Activated naive CD4-positive, alpha-beta T cell treated with anti-CD3 and anti-CD28 coated beads, Interleukin-2, amount 50 U/mL, for 24 hours (primary cell): ENCODE results near the gene DSCAM.

Experiments used
- H3K27ac Mint-ChIP-seq: one replicate; pipeline ENCODE4 v1.8.0; 2021; ENCODE audit warnings: mild to moderate bottlenecking, mixed read lengths
- H3K27me3 Mint-ChIP-seq: one replicate; pipeline ENCODE4 v1.8.0; 2021; ENCODE audit warnings: mixed read lengths
- H3K36me3 Mint-ChIP-seq: one replicate; pipeline ENCODE4 v1.8.0; 2021; ENCODE audit warnings: mixed read lengths
- H3K4me1 Mint-ChIP-seq: one replicate; pipeline ENCODE4 v1.8.0; 2021; ENCODE audit warnings: mixed read lengths
- H3K4me3 Mint-ChIP-seq: one replicate; pipeline ENCODE4 v1.8.0; 2021; ENCODE audit warnings: mild to moderate bottlenecking, mixed read lengths
- H3K9me3 Mint-ChIP-seq: one replicate; pipeline ENCODE4 v1.8.0; 2021; ENCODE audit warnings: mixed read lengths

Gene DSCAM

DNA sequence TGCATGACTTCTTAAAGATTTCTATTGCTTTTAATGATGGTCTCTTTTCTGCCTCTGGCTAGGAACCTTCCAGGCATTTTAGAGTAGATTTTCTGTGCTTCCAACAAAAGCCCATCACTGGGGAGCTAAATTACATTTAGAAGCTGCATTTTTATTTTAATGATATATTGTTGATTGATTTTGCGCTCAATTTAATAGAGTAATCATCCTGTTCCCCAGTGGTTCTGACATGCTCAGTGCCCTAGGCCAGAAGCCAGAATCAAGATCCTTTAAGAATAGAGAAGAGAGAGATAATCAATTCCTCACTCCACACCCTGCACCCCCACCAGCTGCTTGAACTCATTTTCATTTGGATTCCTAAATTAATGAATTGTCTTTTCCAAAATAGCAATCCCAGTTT is 881.9 kb downstream of the DSCAM start:
- no peaks in the 10 kb centered on the region for H3K36me3 Mint-ChIP-seq

DNA sequence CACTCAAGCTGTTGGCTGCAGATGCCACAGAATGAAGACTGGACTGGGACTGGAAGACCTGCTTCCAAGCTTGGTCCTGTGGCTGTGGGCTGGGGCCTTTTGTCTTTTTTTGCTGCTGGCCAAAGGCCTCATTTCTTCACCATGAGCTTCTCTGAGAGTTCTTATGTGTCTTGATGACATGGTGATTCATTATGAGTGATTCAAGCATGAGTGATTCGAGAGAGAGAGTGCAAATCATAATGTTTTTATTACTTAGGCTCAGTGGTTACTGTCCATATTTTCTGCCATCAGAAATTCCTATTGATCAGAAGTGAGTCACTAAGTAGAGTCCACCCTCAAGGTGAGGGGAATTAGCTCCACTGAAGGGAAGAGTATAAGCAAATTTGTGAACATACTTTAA is 885.7 kb downstream of the DSCAM start:
- Mint-ChIP-seq H3K27ac (no peak overlapping the region), H3K9me3 (peaks cover 10% of the 10 kb centered on the region), H3K27me3 (no peaks in the 10 kb centered on the region), H3K36me3 (no peaks in the 10 kb centered on the region), H3K4me3 (no peak overlapping the region), H3K4me1 (no peaks in the 10 kb centered on the region)

More for the DNA sequence above, 881.9 kb downstream of the DSCAM start:
- Mint-ChIP-seq H3K4me3 (no peak overlapping the region), H3K9me3 (peaks cover 14% of the 10 kb centered on the region), H3K27ac (no peak overlapping the region), H3K4me1 (no peaks in the 10 kb centered on the region), H3K27me3 (no peaks in the 10 kb centered on the region)
